Ectodermal cell (in vitro differentiated cells): ENCODE data around the gene HOXC5.

Source experiments
- H3K27ac ChIP-seq: 2 replicates; pipeline ENCODE4 v1.7.0; 2013; ENCODE audit warnings: mild to moderate bottlenecking, low read depth, low read length; ENCODE audit not compliant: insufficient read depth, poor library complexity, severe bottlenecking
- H3K27me3 ChIP-seq: 2 replicates; pipeline ENCODE4 v1.7.0; 2013; ENCODE audit warnings: mild to moderate bottlenecking, low read length; ENCODE audit not compliant: insufficient read depth, control insufficient read depth, poor library complexity, severe bottlenecking
- H3K36me3 ChIP-seq: one replicate; pipeline ENCODE4 v1.7.0; 2013; ENCODE audit warnings: low read length; ENCODE audit not compliant: control insufficient read depth, insufficient read depth
- H3K4me1 ChIP-seq: one replicate; pipeline ENCODE4 v1.7.0; 2013; ENCODE audit warnings: low read length; ENCODE audit not compliant: control insufficient read depth, insufficient read depth
- H3K4me3 ChIP-seq: 2 replicates; pipeline ENCODE4 v1.7.0; 2013; ENCODE audit warnings: low read depth, low read length, control low read depth; ENCODE audit not compliant: insufficient read depth
- H3K9me3 ChIP-seq: 2 replicates; pipeline ENCODE4 v1.7.0; 2013; ENCODE audit warnings: mild to moderate bottlenecking, low read length, moderate library complexity; ENCODE audit not compliant: control insufficient read depth
- WGBS, 2 experiments: methylation state at CpG; one replicate each; pipeline ENCODE4 v1.1.7; 2013; ENCODE audit warnings: missing lambda C conversion rate in 2 of 2; 5-methylcytosine and 5-hydroxymethylcytosine counted together

HOXC5 gene

GRCh38 chr12:54059668-54060067, 26.8 kb downstream of the HOXC5 start:
- no peaks in the 10 kb centered on the region for H3K36me3 ChIP-seq
- no peak overlapping the region for H3K4me3 ChIP-seq
- 22 to 28% methylated on average over 7 of the region's 7 CpGs for WGBS, 2 experiments
- peaks cover 100% of the 10 kb centered on the region for H3K27me3 ChIP-seq
- H3K4me1 ChIP-seq: peaks cover 16% of the 10 kb centered on the region
- no peak overlapping the region for H3K27ac ChIP-seq
- H3K9me3 ChIP-seq: no peaks in the 10 kb centered on the region

GRCh38 chr12:54060174-54060974, 27.5 kb downstream of the HOXC5 start:
- Histone ChIP-seq H3K4me1 (peaks cover 16% of the 10 kb centered on the region), H3K4me3 (no peak overlapping the region), H3K27me3 (peaks cover 100% of the 10 kb centered on the region), H3K36me3 (no peaks in the 10 kb centered on the region), H3K9me3 (no peaks in the 10 kb centered on the region), H3K27ac (no peak overlapping the region)
- 13 to 15% methylated on average over 35 to 38 of the region's 38 CpGs for WGBS, 2 experiments

GRCh38 chr12:54060975-54061778, 28.3 kb downstream of the HOXC5 start:
- no peaks in the 10 kb centered on the region for H3K36me3 ChIP-seq
- peaks cover 16% of the 10 kb centered on the region for H3K4me1 ChIP-seq
- H3K9me3 ChIP-seq: no peaks in the 10 kb centered on the region
- no peak overlapping the region for H3K4me3 ChIP-seq
- peaks cover 100% of the 10 kb centered on the region for H3K27me3 ChIP-seq
- H3K27ac ChIP-seq: no peak overlapping the region
- 18 to 19% methylated on average over 7 of the region's 7 CpGs for WGBS, 2 experiments

- no peak overlapping the region for H3K4me3 ChIP-seq
- no peak overlapping the region for H3K27ac ChIP-seq
- peaks cover 88% of the 10 kb centered on the region for H3K27me3 ChIP-seq
- peaks cover 3% of the 10 kb centered on the region for H3K4me1 ChIP-seq
- H3K9me3 ChIP-seq: no peaks in the 10 kb centered on the region
- no peaks in the 10 kb centered on the region for H3K36me3 ChIP-seq
Measured at GRCh38 chr12:54065677-54066076, 32.8 kb downstream of the HOXC5 start.

- Histone ChIP-seq H3K4me3 (no peak overlapping the region), H3K27ac (no peak overlapping the region), H3K36me3 (no peaks in the 10 kb centered on the region), H3K4me1 (peaks cover 3% of the 10 kb centered on the region), H3K9me3 (no peaks in the 10 kb centered on the region), H3K27me3 (peaks cover 88% of the 10 kb centered on the region)
- no CpG with 5 or more reads among the region's 1 CpG for WGBS, 2 experiments
Measured at GRCh38 chr12:54066408-54066807, 33.6 kb downstream of the HOXC5 start.

- Histone ChIP-seq H3K27ac (no peak overlapping the region), H3K36me3 (no peaks in the 10 kb centered on the region), H3K4me3 (no peak overlapping the region), H3K4me1 (no peaks in the 10 kb centered on the region), H3K9me3 (no peaks in the 10 kb centered on the region), H3K27me3 (peaks cover 88% of the 10 kb centered on the region)
- WGBS, 2 experiments: 82 to 91% methylated on average over 4 of the region's 4 CpGs
Measured at GRCh38 chr12:54068418-54069070, 35.7 kb downstream of the HOXC5 start.

- 25 to 46% methylated on average over 1 of the region's 1 CpG for WGBS, 2 experiments
- Histone ChIP-seq H3K36me3 (no peaks in the 10 kb centered on the region), H3K27ac (no peak overlapping the region), H3K4me3 (no peak overlapping the region), H3K4me1 (no peaks in the 10 kb centered on the region), H3K9me3 (no peaks in the 10 kb centered on the region), H3K27me3 (peaks cover 90% of the 10 kb centered on the region)
Measured at GRCh38 chr12:54071942-54072341, 39.1 kb downstream of the HOXC5 start.

- Histone ChIP-seq H3K27me3 (peaks cover 97% of the 10 kb centered on the region), H3K4me1 (no peaks in the 10 kb centered on the region)
- WGBS, 2 experiments: 82 to 87% methylated on average over 6 of the region's 6 CpGs
Measured at GRCh38 chr12:54074308-54074707, 41.5 kb downstream of the HOXC5 start.

GRCh38 chr12:54075409-54075808, 42.6 kb downstream of the HOXC5 start:
- Histone ChIP-seq H3K27ac (no peak overlapping the region), H3K36me3 (no peaks in the 10 kb centered on the region), H3K9me3 (no peaks in the 10 kb centered on the region), H3K27me3 (peaks cover 100% of the 10 kb centered on the region), H3K4me3 (no peak overlapping the region), H3K4me1 (no peaks in the 10 kb centered on the region)
- 28 to 32% methylated on average over 6 of the region's 6 CpGs for WGBS, 2 experiments

More at GRCh38 chr12:54074308-54074707, 41.5 kb downstream of the HOXC5 start:
- H3K36me3 ChIP-seq: no peaks in the 10 kb centered on the region
- H3K4me3 ChIP-seq: no peak overlapping the region
- H3K27ac ChIP-seq: no peak overlapping the region
- H3K9me3 ChIP-seq: no peaks in the 10 kb centered on the region

- H3K4me3 ChIP-seq: no peak overlapping the region
- H3K36me3 ChIP-seq: no peaks in the 10 kb centered on the region
- no peaks in the 10 kb centered on the region for H3K9me3 ChIP-seq
- no peak overlapping the region for H3K27ac ChIP-seq
- peaks cover 100% of the 10 kb centered on the region for H3K27me3 ChIP-seq
- H3K4me1 ChIP-seq: no peaks in the 10 kb centered on the region
Measured at GRCh38 chr12:54075974-54076373, 43.1 kb downstream of the HOXC5 start.
